Measurements from ENCODE around the gene RBFOX1. TPM values are rescaled to one million over a fixed set of nuclear protein-coding genes. Genes with fewer than 3 reads are reported as not detected.

Gene RBFOX1
- total RNA-seq, 1 donor from 2014 or later = 0.84 TPM

DNA sequence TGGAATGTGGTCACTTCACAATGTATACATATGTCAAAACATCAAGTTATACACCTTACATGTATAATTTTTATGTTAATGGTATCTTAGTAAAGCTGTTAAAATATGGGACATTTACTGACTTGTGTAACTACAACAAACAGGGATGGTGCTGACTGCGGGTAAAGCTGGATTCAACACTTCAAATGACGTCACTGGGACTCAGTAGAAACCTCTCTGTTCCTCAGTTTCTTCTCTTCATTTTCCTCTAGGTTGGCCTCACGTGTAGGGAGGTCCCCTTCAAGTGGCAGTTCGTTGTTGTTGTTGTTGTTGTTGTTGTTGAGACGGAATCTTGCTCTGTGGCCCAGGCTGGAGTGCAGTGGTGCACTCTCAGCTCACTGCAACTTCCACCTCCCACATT, 182.9 kb downstream of the RBFOX1 start:
- no peaks in the 10 kb centered on the region for H4K20me1 ChIP-seq (ENCODE audit: insufficient read depth, low read length)
- Mint-ChIP-seq H3K4me3 (ENCODE audit: unreplicated experiment) (no peak overlapping the region), H3K27ac (ENCODE audit: unreplicated experiment) (no peak overlapping the region), H3K9me3 (ENCODE audit: unreplicated experiment) (peaks cover 2% of the 10 kb centered on the region), H3K4me1 (ENCODE audit: low read depth, unreplicated experiment) (no peaks in the 10 kb centered on the region), H3K36me3 (ENCODE audit: low read depth, unreplicated experiment) (no peaks in the 10 kb centered on the region), H3K27me3 (ENCODE audit: low read depth, unreplicated experiment) (peaks cover 7% of the 10 kb centered on the region)
- no peak overlapping the region for H3K4me3 ChIP-seq (ENCODE audit: insufficient read depth, low read depth, low read length)
- H3K27ac ChIP-seq (ENCODE audit: low read depth, low read length) = no peak overlapping the region
- H3K27me3 ChIP-seq (ENCODE audit: insufficient read depth, low read length) = no peaks in the 10 kb centered on the region
- no peaks in the 10 kb centered on the region for H3K79me2 ChIP-seq (ENCODE audit: insufficient read depth, low read length)
- no peak overlapping the region for H3K9ac ChIP-seq (ENCODE audit: low read length)
- TF ChIP-seq, protein P1, sequence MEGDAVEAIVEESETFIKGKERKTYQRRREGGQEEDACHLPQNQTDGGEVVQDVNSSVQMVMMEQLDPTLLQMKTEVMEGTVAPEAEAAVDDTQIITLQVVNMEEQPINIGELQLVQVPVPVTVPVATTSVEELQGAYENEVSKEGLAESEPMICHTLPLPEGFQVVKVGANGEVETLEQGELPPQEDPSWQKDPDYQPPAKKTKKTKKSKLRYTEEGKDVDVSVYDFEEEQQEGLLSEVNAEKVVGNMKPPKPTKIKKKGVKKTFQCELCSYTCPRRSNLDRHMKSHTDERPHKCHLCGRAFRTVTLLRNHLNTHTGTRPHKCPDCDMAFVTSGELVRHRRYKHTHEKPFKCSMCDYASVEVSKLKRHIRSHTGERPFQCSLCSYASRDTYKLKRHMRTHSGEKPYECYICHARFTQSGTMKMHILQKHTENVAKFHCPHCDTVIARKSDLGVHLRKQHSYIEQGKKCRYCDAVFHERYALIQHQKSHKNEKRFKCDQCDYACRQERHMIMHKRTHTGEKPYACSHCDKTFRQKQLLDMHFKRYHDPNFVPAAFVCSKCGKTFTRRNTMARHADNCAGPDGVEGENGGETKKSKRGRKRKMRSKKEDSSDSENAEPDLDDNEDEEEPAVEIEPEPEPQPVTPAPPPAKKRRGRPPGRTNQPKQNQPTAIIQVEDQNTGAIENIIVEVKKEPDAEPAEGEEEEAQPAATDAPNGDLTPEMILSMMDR (IDR thresholded peaks at IDR 0.05; ENCODE audit: insufficient read depth, low read depth, low read length) = no peak
- no peak for TF ChIP-seq EZH2 (IDR thresholded peaks at IDR 0.05; ENCODE audit: insufficient read depth, low read length)
- no peak overlapping the region for H2AFZ ChIP-seq (ENCODE audit: low read depth, low read length)
- DNase-seq (ENCODE audit: low read depth) (no peak), FAIRE-seq (no peak)
- H3K4me1 ChIP-seq (ENCODE audit: insufficient read depth, low read length) = no peaks in the 10 kb centered on the region
- peaks cover 7% of the 10 kb centered on the region for H3K9me3 ChIP-seq (ENCODE audit: insufficient read depth, low read depth, low read length)
- H3K4me2 ChIP-seq (ENCODE audit: low read length) = no peak overlapping the region
- H3K36me3 ChIP-seq (ENCODE audit: insufficient read depth, low read length) = no peaks in the 10 kb centered on the region

DNA sequence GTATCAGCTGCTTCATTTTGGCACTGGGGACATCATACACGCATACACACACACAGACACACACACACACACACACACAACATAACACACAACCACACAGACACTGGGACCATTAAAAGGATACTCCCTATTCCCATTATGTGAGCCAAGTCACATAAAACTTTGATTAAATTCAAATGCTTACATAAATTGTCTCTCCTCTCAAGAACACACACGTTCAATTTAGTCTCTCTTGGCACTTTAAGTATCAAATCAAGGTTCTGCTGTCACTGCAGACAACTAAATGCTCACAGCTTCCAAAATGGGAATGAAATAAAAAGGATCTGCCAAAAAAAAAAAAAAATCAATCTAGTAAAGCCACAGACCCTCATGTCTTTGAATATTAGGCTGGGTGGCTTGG, 184.9 kb downstream of the RBFOX1 start:
- H3K4me1 ChIP-seq (ENCODE audit: insufficient read depth, low read length) = no peaks in the 10 kb centered on the region
- no peaks in the 10 kb centered on the region for H3K79me2 ChIP-seq (ENCODE audit: insufficient read depth, low read length)
- H2AFZ ChIP-seq (ENCODE audit: low read depth, low read length) = no peak overlapping the region
- Mint-ChIP-seq H3K4me1 (ENCODE audit: low read depth, unreplicated experiment) (no peaks in the 10 kb centered on the region), H3K36me3 (ENCODE audit: low read depth, unreplicated experiment) (no peaks in the 10 kb centered on the region), H3K9me3 (ENCODE audit: unreplicated experiment) (peaks cover 2% of the 10 kb centered on the region), H3K27ac (ENCODE audit: unreplicated experiment) (no peak overlapping the region), H3K27me3 (ENCODE audit: low read depth, unreplicated experiment) (peaks cover 12% of the 10 kb centered on the region), H3K4me3 (ENCODE audit: unreplicated experiment) (no peak overlapping the region)
- TF ChIP-seq EZH2 (IDR thresholded peaks at IDR 0.05; ENCODE audit: insufficient read depth, low read length) = no peak
- TF ChIP-seq, protein P1 (IDR thresholded peaks at IDR 0.05; ENCODE audit: insufficient read depth, low read depth, low read length) = no peak
- H3K4me2 ChIP-seq (ENCODE audit: low read length) = no peak overlapping the region
- no peak overlapping the region for H3K27ac ChIP-seq (ENCODE audit: low read depth, low read length)
- H3K9ac ChIP-seq (ENCODE audit: low read length) = no peak overlapping the region
- no peak overlapping the region for H3K4me3 ChIP-seq (ENCODE audit: insufficient read depth, low read depth, low read length)
- FAIRE-seq (no peak), DNase-seq (ENCODE audit: low read depth) (no peak)
- H4K20me1 ChIP-seq (ENCODE audit: insufficient read depth, low read length) = no peaks in the 10 kb centered on the region
- H3K27me3 ChIP-seq (ENCODE audit: insufficient read depth, low read length) = no peaks in the 10 kb centered on the region
- no peaks in the 10 kb centered on the region for H3K36me3 ChIP-seq (ENCODE audit: insufficient read depth, low read length)
- H3K9me3 ChIP-seq (ENCODE audit: insufficient read depth, low read depth, low read length) = peaks cover 11% of the 10 kb centered on the region

DNA sequence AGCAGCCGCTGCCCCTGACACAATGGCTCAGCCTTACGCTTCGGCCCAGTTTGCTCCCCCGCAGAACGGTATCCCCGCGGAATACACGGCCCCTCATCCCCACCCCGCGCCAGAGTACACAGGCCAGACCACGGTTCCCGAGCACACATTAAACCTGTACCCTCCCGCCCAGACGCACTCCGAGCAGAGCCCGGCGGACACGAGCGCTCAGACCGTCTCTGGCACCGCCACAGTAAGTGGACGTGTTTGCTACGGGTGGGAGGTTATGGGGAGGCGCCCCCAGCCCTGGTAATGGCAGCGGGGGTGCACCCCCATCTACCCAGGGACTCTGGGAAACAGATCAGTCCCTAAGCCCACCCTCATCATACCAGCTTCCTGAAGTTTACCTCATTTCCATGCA, 185.5 kb downstream of the RBFOX1 start:
- H3K4me1 Mint-ChIP-seq (ENCODE audit: low read depth, unreplicated experiment) = no peaks in the 10 kb centered on the region
- H3K4me3 Mint-ChIP-seq (ENCODE audit: unreplicated experiment) = no peak overlapping the region
- H4K20me1 ChIP-seq (ENCODE audit: insufficient read depth, low read length) = no peaks in the 10 kb centered on the region
- H3K36me3 Mint-ChIP-seq (ENCODE audit: low read depth, unreplicated experiment) = no peaks in the 10 kb centered on the region
- no peaks in the 10 kb centered on the region for H3K79me2 ChIP-seq (ENCODE audit: insufficient read depth, low read length)
- no peak overlapping the region for H3K4me3 ChIP-seq (ENCODE audit: insufficient read depth, low read depth, low read length)
- H3K36me3 ChIP-seq (ENCODE audit: insufficient read depth, low read length) = no peaks in the 10 kb centered on the region
- peaks cover 2% of the 10 kb centered on the region for H3K9me3 Mint-ChIP-seq (ENCODE audit: unreplicated experiment)
- no peak for DNase-seq (ENCODE audit: low read depth)
- no peaks in the 10 kb centered on the region for H3K27me3 ChIP-seq (ENCODE audit: insufficient read depth, low read length)
- H3K27me3 Mint-ChIP-seq (ENCODE audit: low read depth, unreplicated experiment) = peaks cover 12% of the 10 kb centered on the region
- no peak for FAIRE-seq
- peaks cover 11% of the 10 kb centered on the region for H3K9me3 ChIP-seq (ENCODE audit: insufficient read depth, low read depth, low read length)
- no peak overlapping the region for H3K4me2 ChIP-seq (ENCODE audit: low read length)
- no peak overlapping the region for H3K27ac ChIP-seq (ENCODE audit: low read depth, low read length)
- H2AFZ ChIP-seq (ENCODE audit: low read depth, low read length) = no peak overlapping the region
- H3K4me1 ChIP-seq (ENCODE audit: insufficient read depth, low read length) = no peaks in the 10 kb centered on the region
- H3K9ac ChIP-seq (ENCODE audit: low read length) = no peak overlapping the region
- H3K27ac Mint-ChIP-seq (ENCODE audit: unreplicated experiment) = no peak overlapping the region
- no peak for TF ChIP-seq EZH2 (IDR thresholded peaks at IDR 0.05; ENCODE audit: insufficient read depth, low read length)
- TF ChIP-seq, protein P1 (IDR thresholded peaks at IDR 0.05; ENCODE audit: insufficient read depth, low read depth, low read length) = no peak
